HEK293 (cell line): ENCODE data around the gene ATP7B.

Experiments
- CTCF ChIA-PET: fragments of 350-600 bp; formaldehyde crosslinking; extraction: SDS; loops from one replicate; lab custom pipeline; 2021; ENCODE audit warnings: antibody characterized with exemption; lab: Yijun Ruan, JAX
- POLR2A ChIA-PET: fragments of 300-600 bp; formaldehyde crosslinking; extraction: SDS; loops from one replicate; lab custom pipeline; 2020; ENCODE audit warnings: antibody characterized with exemption, inconsistent platforms; lab: Yijun Ruan, JAX
- H3K27ac ChIP-seq: fragments of 200-500 bp; sonication (Bioruptor generic); 2 replicates; pipeline ENCODE4 v1.5.1; 2014; ENCODE audit warnings: low read depth, low read length, control low read depth, inconsistent platforms; ENCODE audit errors: extremely low read depth
- H3K36me3 ChIP-seq, 2 experiments: fragments of 200-500 bp in 1 of 2; sonication (Bioruptor generic) in 1 of 2; 1 replicate in 1 of 2; 2 replicates in 1 of 2; pipeline ENCODE4 v1.5.1; 2014 to 2017; ENCODE audit warnings: inconsistent platforms in 2 of 2, low read length in 2 of 2; ENCODE audit not compliant: control insufficient read depth in 2 of 2, insufficient read depth in 1 of 2
- H3K4me1 ChIP-seq: fragments of 200-500 bp; sonication (Bioruptor generic); 2 replicates; pipeline ENCODE4 v1.5.1; 2014; ENCODE audit warnings: mild to moderate bottlenecking, low read length, inconsistent platforms; ENCODE audit not compliant: control insufficient read depth, insufficient read depth
- H3K4me3 ChIP-seq: 2 replicates; pipeline ENCODE4 v1.5.1; 2011; ENCODE audit warnings: low read depth, mild to moderate bottlenecking, control low read depth, low read length, moderate library complexity
- H3K9me3 ChIP-seq: fragments of 200-500 bp; sonication (Bioruptor generic); 2 replicates; pipeline ENCODE4 v1.5.1; 2014; ENCODE audit warnings: low read depth, low read length, inconsistent platforms; ENCODE audit not compliant: control insufficient read depth, insufficient read depth
- GLI4 ChIP-seq: fragments of 450-650 bp; formaldehyde crosslinking; IDR thresholded peaks from 2 replicates; pipeline ENCODE4 v1.5.1; 2016; ENCODE audit warnings: missing biosample characterization, missing genetic modification characterization
- IKZF3 ChIP-seq: fragments of 450-650 bp; IDR thresholded peaks from 2 replicates; pipeline ENCODE4 v1.5.0; 2018; ENCODE audit warnings: missing biosample characterization, mild to moderate bottlenecking, missing genetic modification characterization, moderate library complexity
- SCRT2 ChIP-seq: fragments of 450-650 bp; formaldehyde crosslinking; IDR thresholded peaks from 2 replicates; pipeline ENCODE4 v1.5.1; 2016; ENCODE audit warnings: missing biosample characterization, missing genetic modification characterization
- ZNF280D ChIP-seq: fragments of 450-650 bp; formaldehyde crosslinking; IDR thresholded peaks from 2 replicates; pipeline ENCODE4 v1.5.1; 2016; ENCODE audit warnings: missing biosample characterization, missing genetic modification characterization
- ZNF311 ChIP-seq: fragments of 450-650 bp; formaldehyde crosslinking; IDR thresholded peaks from 2 replicates; pipeline ENCODE4 v1.5.1; 2017; ENCODE audit warnings: missing biosample characterization, missing genetic modification characterization, borderline replicate concordance
- ZNF350 ChIP-seq: fragments of 450-650 bp; formaldehyde crosslinking; IDR thresholded peaks from 2 replicates; pipeline ENCODE4 v1.5.0; 2017; ENCODE audit warnings: missing biosample characterization, mild to moderate bottlenecking, missing genetic modification characterization
- ZNF394 ChIP-seq: fragments of 450-650 bp; formaldehyde crosslinking; IDR thresholded peaks from 2 replicates; pipeline ENCODE4 v1.5.1; 2016; ENCODE audit warnings: missing biosample characterization, missing genetic modification characterization, mild to moderate bottlenecking, moderate library complexity, borderline replicate concordance
- ZNF416 ChIP-seq: fragments of 450-650 bp; formaldehyde crosslinking; IDR thresholded peaks from 2 replicates; pipeline ENCODE4 v1.5.1; 2016; ENCODE audit warnings: missing biosample characterization, missing genetic modification characterization
- ZNF518A ChIP-seq: fragments of 450-650 bp; formaldehyde crosslinking; conservative IDR thresholded peaks from 2 replicates; pipeline ENCODE4 v1.5.1; 2016; ENCODE audit warnings: low read depth, missing biosample characterization, missing genetic modification characterization
- ZNF571 ChIP-seq: fragments of 450-650 bp; formaldehyde crosslinking; IDR thresholded peaks from 2 replicates; pipeline ENCODE4 v1.5.0; 2017; ENCODE audit warnings: missing biosample characterization, missing genetic modification characterization
- ZNF600 ChIP-seq: fragments of 450-650 bp; formaldehyde crosslinking; IDR thresholded peaks from 2 replicates; pipeline ENCODE4 v1.5.1; 2016; ENCODE audit warnings: missing biosample characterization, missing genetic modification characterization
- ZNF670 ChIP-seq: fragments of 450-650 bp; formaldehyde crosslinking; IDR thresholded peaks from 2 replicates; pipeline ENCODE4 v1.5.1; 2016; ENCODE audit warnings: missing biosample characterization, missing genetic modification characterization, low read depth
- TF ChIP-seq, protein P1 (sequence below): fragments of 450-650 bp; formaldehyde crosslinking; IDR thresholded peaks from 2 replicates; pipeline ENCODE4 v1.5.1; 2016; ENCODE audit warnings: missing biosample characterization, missing genetic modification characterization
- TF ChIP-seq, protein P2 (sequence below): fragments of 450-650 bp; formaldehyde crosslinking; IDR thresholded peaks from 2 replicates; pipeline ENCODE4 v1.5.1; 2016; ENCODE audit warnings: missing biosample characterization, missing genetic modification characterization
- TF ChIP-seq, protein P3 (sequence below): fragments of 450-650 bp; formaldehyde crosslinking; IDR thresholded peaks from 2 replicates; pipeline ENCODE4 v1.5.1; 2016; ENCODE audit warnings: missing biosample characterization, missing genetic modification characterization
- TF ChIP-seq, protein P4 (sequence below): fragments of 450-650 bp; formaldehyde crosslinking; IDR thresholded peaks from 2 replicates; pipeline ENCODE4 v1.5.1; 2017; ENCODE audit warnings: missing biosample characterization, missing genetic modification characterization

The ATP7B gene

GRCh38 chr13:51894239-51894638 is 117.0 kb downstream of the ATP7B start:
- no peaks in the 10 kb centered on the region for H3K36me3 ChIP-seq
- CTCF ChIA-PET, result interaction anchor here (0.6 to 3.6 kb wide), 4 partner anchors 7 to 526 kb away, joined by 3 to 26 read pairs (median 3); partner anchors contain the start of gene NEK5
- H3K4me1 ChIP-seq, result no peaks in the 10 kb centered on the region
- no peak overlapping the region for H3K4me3 ChIP-seq
- TF ChIP-seq ZNF600, result no peak
- no peak for TF ChIP-seq ZNF571 (tag by site-specific recombination)
- no peak for TF ChIP-seq ZNF350 (tag by site-specific recombination)
- TF ChIP-seq ZNF416 (tag by site-specific recombination), result no peak
- TF ChIP-seq, protein P1, sequence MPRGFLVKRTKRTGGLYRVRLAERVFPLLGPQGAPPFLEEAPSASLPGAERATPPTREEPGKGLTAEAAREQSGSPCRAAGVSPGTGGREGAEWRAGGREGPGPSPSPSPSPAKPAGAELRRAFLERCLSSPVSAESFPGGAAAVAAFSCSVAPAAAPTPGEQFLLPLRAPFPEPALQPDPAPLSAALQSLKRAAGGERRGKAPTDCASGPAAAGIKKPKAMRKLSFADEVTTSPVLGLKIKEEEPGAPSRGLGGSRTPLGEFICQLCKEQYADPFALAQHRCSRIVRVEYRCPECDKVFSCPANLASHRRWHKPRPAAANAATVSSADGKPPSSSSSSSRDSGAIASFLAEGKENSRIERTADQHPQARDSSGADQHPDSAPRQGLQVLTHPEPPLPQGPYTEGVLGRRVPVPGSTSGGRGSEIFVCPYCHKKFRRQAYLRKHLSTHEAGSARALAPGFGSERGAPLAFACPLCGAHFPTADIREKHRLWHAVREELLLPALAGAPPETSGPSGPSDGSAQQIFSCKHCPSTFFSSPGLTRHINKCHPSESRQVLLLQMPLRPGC (tag by site-specific recombination), result no peak
- TF ChIP-seq SCRT2 (tag by site-specific recombination), result no peak
- no peak for TF ChIP-seq ZNF670 (tag by site-specific recombination)
- no peak for TF ChIP-seq ZNF280D
- TF ChIP-seq, protein P2, sequence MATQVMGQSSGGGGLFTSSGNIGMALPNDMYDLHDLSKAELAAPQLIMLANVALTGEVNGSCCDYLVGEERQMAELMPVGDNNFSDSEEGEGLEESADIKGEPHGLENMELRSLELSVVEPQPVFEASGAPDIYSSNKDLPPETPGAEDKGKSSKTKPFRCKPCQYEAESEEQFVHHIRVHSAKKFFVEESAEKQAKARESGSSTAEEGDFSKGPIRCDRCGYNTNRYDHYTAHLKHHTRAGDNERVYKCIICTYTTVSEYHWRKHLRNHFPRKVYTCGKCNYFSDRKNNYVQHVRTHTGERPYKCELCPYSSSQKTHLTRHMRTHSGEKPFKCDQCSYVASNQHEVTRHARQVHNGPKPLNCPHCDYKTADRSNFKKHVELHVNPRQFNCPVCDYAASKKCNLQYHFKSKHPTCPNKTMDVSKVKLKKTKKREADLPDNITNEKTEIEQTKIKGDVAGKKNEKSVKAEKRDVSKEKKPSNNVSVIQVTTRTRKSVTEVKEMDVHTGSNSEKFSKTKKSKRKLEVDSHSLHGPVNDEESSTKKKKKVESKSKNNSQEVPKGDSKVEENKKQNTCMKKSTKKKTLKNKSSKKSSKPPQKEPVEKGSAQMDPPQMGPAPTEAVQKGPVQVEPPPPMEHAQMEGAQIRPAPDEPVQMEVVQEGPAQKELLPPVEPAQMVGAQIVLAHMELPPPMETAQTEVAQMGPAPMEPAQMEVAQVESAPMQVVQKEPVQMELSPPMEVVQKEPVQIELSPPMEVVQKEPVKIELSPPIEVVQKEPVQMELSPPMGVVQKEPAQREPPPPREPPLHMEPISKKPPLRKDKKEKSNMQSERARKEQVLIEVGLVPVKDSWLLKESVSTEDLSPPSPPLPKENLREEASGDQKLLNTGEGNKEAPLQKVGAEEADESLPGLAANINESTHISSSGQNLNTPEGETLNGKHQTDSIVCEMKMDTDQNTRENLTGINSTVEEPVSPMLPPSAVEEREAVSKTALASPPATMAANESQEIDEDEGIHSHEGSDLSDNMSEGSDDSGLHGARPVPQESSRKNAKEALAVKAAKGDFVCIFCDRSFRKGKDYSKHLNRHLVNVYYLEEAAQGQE (tag by site-specific recombination), result no peak
- no peak for TF ChIP-seq ZNF311 (tag by site-specific recombination)
- TF ChIP-seq IKZF3 (tag by site-specific recombination), result no peak
- no peak for TF ChIP-seq ZNF518A (tag by site-specific recombination)
- TF ChIP-seq, protein P3, sequence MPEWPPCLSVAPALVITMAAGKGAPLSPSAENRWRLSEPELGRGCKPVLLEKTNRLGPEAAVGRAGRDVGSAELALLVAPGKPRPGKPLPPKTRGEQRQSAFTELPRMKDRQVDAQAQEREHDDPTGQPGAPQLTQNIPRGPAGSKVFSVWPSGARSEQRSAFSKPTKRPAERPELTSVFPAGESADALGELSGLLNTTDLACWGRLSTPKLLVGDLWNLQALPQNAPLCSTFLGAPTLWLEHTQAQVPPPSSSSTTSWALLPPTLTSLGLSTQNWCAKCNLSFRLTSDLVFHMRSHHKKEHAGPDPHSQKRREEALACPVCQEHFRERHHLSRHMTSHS (tag by site-specific recombination), result no peak
- TF ChIP-seq ZNF394, result no peak
- TF ChIP-seq GLI4 (tag by site-specific recombination), result no peak
- TF ChIP-seq, protein P4, sequence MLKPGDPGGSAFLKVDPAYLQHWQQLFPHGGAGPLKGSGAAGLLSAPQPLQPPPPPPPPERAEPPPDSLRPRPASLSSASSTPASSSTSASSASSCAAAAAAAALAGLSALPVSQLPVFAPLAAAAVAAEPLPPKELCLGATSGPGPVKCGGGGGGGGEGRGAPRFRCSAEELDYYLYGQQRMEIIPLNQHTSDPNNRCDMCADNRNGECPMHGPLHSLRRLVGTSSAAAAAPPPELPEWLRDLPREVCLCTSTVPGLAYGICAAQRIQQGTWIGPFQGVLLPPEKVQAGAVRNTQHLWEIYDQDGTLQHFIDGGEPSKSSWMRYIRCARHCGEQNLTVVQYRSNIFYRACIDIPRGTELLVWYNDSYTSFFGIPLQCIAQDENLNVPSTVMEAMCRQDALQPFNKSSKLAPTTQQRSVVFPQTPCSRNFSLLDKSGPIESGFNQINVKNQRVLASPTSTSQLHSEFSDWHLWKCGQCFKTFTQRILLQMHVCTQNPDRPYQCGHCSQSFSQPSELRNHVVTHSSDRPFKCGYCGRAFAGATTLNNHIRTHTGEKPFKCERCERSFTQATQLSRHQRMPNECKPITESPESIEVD (tag by site-specific recombination), result no peak
- no peaks in the 10 kb centered on the region for H3K9me3 ChIP-seq
- POLR2A ChIA-PET, result no interaction called here
- no peak overlapping the region for H3K27ac ChIP-seq
